Esophagus muscularis mucosa (tissue), 4 donors: ENCODE data around the gene MADD. TPM values are rescaled to one million over a fixed set of nuclear protein-coding genes. Genes with fewer than 3 reads are reported as not detected.

ENCODE experiments used
- DNase-seq: peaks from one replicate; pipeline ENCODE4 v3.0.0-alpha.2; 2017; ENCODE audit errors: extremely low spot score
- H3K27ac ChIP-seq, 4 donors: fragments of 200-600 bp; sonication (generic); replicated peaks in 1 of 4; 1 replicate in 3 of 4; 2 replicates in 1 of 4; pipeline ENCODE4 v1.5.1; 2016 to 2019; ENCODE audit warnings: mild to moderate bottlenecking in 1 of 4
- H3K27me3 ChIP-seq, 4 donors: fragments of 200-600 bp; sonication (generic); one replicate each; pipeline versions ENCODE4 v1.5.1 to v1.6.0; 2016 to 2019
- H3K36me3 ChIP-seq, 4 donors: fragments of 200-600 bp; sonication (generic); one replicate each; pipeline ENCODE4 v1.5.1; 2016 to 2019
- H3K4me1 ChIP-seq, 4 donors: fragments of 200-600 bp; sonication (generic); one replicate each; pipeline ENCODE4 v1.5.1; 2016 to 2019
- H3K4me3 ChIP-seq, 4 donors: fragments of 200-600 bp; sonication (generic); 1 replicate in 2 of 4; 2 replicates in 2 of 4; pipeline ENCODE4 v1.5.1; 2016 to 2019; ENCODE audit warnings: mild to moderate bottlenecking in 4 of 4, moderate library complexity in 1 of 4
- H3K9me3 ChIP-seq, 4 donors: fragments of 200-600 bp; sonication (generic); 1 replicate in 3 of 4; 2 replicates in 1 of 4; pipeline ENCODE4 v1.5.1; 2016 to 2019
- EP300 ChIP-seq: sonication (generic); formaldehyde crosslinking; IDR thresholded peaks from one replicate; pipeline ENCODE4 v1.6.1; 2017; ENCODE audit warnings: antibody characterized with exemption
- POLR2A ChIP-seq: fragments of 450-650 bp; IDR thresholded peaks from one replicate; pipeline ENCODE4 v1.6.1; 2017; ENCODE audit warnings: antibody characterized with exemption, moderate library complexity, mild to moderate bottlenecking, low read depth
- POLR2AphosphoS5 ChIP-seq, 2 donors: sonication (generic); formaldehyde crosslinking; IDR thresholded peaks; one replicate each; pipeline ENCODE4 v1.6.1; 2017; ENCODE audit warnings: antibody characterized with exemption in 2 of 2
- WGBS: methylation state at CpG from one replicate; pipeline ENCODE4 v1.1.5; 2018; 5-methylcytosine and 5-hydroxymethylcytosine counted together
- intact Hi-C: fragments of 100-400 bp; cut with DNase I; formaldehyde crosslinking; loops from one replicate; pipeline ENCODE4 v1.15.1; 2023
- total RNA-seq, 4 donors: library from RNA; depleted of rRNA; stranded (reverse); fragments of >200 nt; gene quantifications; one replicate each; pipeline versions ENCODE4 v1.1.0 to v1.2.1, GENCODE V29; 2016
- TF ChIP-seq, protein P1 (sequence below), 3 experiments: fragments of 200-600 bp in 2 of 3; fragments of 450-650 bp in 1 of 3; sonication (generic) in 2 of 3; IDR thresholded peaks; one replicate each; pipeline ENCODE4 v1.5.1; 2017 to 2019; ENCODE audit warnings: antibody characterized with exemption in 3 of 3, mild to moderate bottlenecking in 2 of 3, moderate library complexity in 1 of 3

MADD gene
- total RNA-seq, 4 donors from 2014 or later: 27.8 to 35.4 (median 32.7) TPM

DNA sequence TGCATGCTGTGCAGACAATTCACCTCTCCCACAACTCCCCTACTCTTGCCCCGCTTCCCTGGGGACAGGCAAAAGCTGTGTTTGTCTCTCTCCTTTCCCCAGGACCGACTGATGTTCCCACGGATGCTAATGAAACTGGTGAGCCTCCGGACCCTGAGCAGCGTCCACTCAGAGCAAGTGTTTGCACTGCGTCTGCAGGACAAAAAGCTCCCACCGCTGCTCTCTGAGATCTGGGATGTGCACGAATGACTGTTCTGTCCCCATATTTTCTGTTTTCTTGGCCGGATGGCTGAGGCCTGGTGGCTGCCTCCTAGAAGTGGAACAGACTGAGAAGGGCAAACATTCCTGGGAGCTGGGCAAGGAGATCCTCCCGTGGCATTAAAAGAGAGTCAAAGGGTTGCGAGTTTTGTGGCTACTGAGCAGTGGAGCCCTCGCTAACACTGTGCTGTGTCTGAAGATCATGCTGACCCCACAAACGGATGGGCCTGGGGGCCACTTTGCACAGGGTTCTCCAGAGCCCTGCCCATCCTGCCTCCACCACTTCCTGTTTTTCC is 1.4 kb upstream of the MADD start:
- TF ChIP-seq POLR2A: no peak
- TF ChIP-seq, protein P1, sequence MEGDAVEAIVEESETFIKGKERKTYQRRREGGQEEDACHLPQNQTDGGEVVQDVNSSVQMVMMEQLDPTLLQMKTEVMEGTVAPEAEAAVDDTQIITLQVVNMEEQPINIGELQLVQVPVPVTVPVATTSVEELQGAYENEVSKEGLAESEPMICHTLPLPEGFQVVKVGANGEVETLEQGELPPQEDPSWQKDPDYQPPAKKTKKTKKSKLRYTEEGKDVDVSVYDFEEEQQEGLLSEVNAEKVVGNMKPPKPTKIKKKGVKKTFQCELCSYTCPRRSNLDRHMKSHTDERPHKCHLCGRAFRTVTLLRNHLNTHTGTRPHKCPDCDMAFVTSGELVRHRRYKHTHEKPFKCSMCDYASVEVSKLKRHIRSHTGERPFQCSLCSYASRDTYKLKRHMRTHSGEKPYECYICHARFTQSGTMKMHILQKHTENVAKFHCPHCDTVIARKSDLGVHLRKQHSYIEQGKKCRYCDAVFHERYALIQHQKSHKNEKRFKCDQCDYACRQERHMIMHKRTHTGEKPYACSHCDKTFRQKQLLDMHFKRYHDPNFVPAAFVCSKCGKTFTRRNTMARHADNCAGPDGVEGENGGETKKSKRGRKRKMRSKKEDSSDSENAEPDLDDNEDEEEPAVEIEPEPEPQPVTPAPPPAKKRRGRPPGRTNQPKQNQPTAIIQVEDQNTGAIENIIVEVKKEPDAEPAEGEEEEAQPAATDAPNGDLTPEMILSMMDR (IDR thresholded peaks at IDR 0.05): no peak
- TF ChIP-seq EP300: no peak
- no peak for TF ChIP-seq POLR2AphosphoS5 (IDR thresholded peaks at IDR 0.05)
- Histone ChIP-seq H3K9me3 (no peaks in the 10 kb centered on the region), H3K36me3 (peaks cover 0 to 5% (median 2%) of the 10 kb centered on the region in 4 donors), H3K27ac (peak overlapping the region; percentile 90 to 98 (median 96)), H3K4me3 (peak overlapping the region; percentile 72 to 93 (median 81)), H3K4me1 (peaks cover 39 to 48% (median 46%) of the 10 kb centered on the region in 4 donors), H3K27me3 (no peaks in the 10 kb centered on the region)
- DNase-seq: no peak
- 63% methylated on average over 12 of the region's 13 CpGs for WGBS
- intact Hi-C loops: loop anchor here (5.0 kb wide), 1 partner anchor 91 kb away; the partner anchor contains the start of gene ARFGAP2

DNA sequence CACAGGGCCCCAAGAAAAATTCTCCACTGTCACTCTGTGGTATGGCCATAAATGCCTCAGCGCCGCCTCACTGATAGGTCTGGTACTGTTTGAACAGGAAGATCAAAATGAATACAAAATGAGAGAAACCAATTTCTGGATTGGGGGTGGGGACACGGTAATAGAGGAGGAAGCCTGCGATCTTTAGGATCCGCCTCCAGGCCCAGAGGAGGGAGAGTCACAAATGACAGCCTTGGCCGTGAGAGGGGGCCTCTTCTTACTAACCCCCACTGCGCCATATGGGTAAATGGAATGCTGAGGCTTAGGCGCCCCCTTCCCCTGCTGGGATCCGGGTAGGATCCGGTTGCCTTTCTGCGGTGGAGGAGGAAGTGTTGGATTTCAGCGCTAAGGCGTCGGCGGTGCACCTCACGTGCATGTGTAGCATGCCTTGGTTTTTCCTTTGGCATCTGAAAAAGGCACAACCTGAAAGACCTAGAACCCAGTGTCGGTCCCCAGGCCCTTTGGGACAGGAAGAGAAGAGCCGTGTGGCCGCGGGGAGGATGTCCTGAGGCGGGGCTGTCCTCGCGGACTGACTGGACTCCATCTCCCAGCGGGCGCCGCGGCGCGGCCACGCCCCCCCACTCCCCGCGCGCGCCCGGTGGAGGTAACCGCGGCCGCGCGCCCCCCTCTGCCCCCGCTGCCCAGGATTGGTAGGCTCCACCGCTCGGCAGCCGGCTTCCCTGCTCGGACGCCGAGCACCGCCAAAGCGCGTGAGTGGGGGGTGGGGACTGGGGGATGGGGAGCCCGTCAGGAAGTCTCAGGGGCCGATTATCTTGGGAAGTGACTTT is 718 bp upstream of the MADD start:
- DNase-seq: peak; percentile 95
- under 1% methylated on average over 35 of the region's 52 CpGs for WGBS
- TF ChIP-seq, protein P1 (IDR thresholded peaks at IDR 0.05): peak in 1 of 3 experiments; percentile 29
- peak; percentile 26 to 27 for TF ChIP-seq POLR2AphosphoS5 (IDR thresholded peaks at IDR 0.05)
- no peak for TF ChIP-seq POLR2A
- Histone ChIP-seq H3K27ac (peak overlapping the region; percentile 90 to 98 (median 96)), H3K4me3 (peak overlapping the region; percentile 72 to 93 (median 81)), H3K9me3 (no peaks in the 10 kb centered on the region), H3K27me3 (no peaks in the 10 kb centered on the region), H3K36me3 (peaks cover 0 to 4% (median 1%) of the 10 kb centered on the region in 4 donors), H3K4me1 (peaks cover 39 to 48% (median 46%) of the 10 kb centered on the region in 4 donors)
- intact Hi-C loops: loop anchor here (5.0 kb wide), 1 partner anchor 92 kb away; the partner anchor contains the start of gene ARFGAP2

DNA sequence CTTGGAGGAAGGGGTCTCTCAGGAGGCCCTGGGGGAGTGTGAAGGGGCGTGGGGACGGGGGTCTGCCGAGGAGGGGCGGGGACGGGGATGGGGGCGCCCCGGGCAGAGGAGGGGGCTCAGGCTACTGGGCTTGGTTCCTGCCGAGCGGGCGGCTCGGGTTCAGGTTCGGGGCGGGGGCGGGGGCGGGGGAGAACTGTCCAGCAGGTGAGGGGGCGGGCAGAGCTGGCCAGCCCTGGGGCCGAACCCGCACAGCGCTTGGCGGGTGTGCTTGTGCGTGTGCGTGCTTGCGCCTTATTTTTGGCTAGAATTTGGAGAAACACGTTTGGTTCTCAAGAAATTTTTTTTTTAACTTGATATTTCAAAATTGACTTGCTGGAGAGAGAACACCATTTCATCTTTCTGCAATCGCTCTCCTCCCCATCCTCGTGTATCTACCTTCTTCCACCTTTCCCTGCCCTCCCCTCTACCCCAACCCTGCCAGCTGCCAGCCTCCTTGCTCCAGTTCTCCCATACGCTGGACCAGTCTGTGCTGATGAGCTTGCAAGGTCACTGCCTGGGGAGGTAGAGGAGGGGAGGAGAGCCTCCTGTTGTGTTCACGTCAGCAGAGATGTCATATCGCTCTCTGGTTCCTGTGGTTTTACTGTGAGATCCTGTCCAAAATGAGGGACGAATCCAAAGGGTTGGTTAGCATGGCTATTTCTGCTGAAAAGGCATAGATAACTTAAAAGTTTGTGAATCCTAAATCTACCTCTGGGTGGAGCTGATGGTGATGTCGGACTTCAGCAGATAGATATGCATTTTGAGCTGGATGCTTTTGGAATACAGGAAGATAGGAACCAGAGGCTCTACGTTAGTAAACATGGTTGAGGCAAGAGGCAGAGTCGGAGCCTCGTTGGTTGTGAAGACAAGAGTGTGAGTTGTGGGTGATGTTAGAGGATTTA is 668 bp downstream of the MADD start:
- peaks cover 34 to 45% (median 42%) of the 10 kb centered on the region in 4 donors for H3K4me1 ChIP-seq
- intact Hi-C loops: loop anchor here (10.0 kb wide), 1 partner anchor 84 kb away; the partner anchor contains the start of gene MYBPC3
- no peak for DNase-seq
- 1% methylated on average over 14 of the region's 34 CpGs for WGBS
- H3K27me3 ChIP-seq: no peaks in the 10 kb centered on the region
- H3K36me3 ChIP-seq: peaks cover 12 to 18% (median 14%) of the 10 kb centered on the region in 4 donors
- peak in 1 of 2 donors; percentile 20 for TF ChIP-seq POLR2AphosphoS5 (IDR thresholded peaks at IDR 0.05)
- no peak for TF ChIP-seq EP300
- no peak for TF ChIP-seq POLR2A
- H3K4me3 ChIP-seq: peak overlapping the region; percentile 72 to 93 (median 81)
- H3K27ac ChIP-seq: peak overlapping the region; percentile 90 to 98 (median 96)
- H3K9me3 ChIP-seq: no peaks in the 10 kb centered on the region

DNA sequence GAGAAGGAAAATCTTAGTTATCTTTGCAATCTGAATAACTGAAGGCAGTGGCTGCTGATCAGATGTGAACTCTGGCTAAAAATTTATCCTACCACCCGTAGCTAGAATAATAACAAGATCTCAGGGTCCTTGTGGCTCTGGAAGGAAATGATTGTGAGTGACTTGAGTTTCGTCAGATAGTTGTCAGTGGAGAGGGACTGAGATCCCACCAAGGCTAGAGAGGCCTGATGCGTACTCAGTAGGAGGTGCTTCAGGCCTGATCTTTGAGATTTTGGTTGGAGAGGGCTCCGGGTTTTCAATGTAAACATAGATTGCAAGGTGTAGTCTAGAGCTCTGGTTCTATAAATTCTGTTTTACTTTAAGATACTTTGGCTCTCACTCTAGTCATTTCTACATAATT is 1.4 kb downstream of the MADD start:
- intact Hi-C loops: loop anchor here (10.0 kb wide), 1 partner anchor 83 kb away; the partner anchor contains the start of gene MYBPC3
- 39% methylated on average over 4 of the region's 4 CpGs for WGBS

More for the DNA sequence above, 1.4 kb downstream of the MADD start:
- H3K27ac ChIP-seq: peak overlapping the region; percentile 90 to 98 (median 96)
- no peaks in the 10 kb centered on the region for H3K27me3 ChIP-seq
- peaks cover 19 to 25% (median 22%) of the 10 kb centered on the region in 4 donors for H3K36me3 ChIP-seq
- peak overlapping the region in 3 of 4 donors; percentile 72 to 87 (median 75) for H3K4me3 ChIP-seq
- H3K4me1 ChIP-seq: peaks cover 34 to 45% (median 41%) of the 10 kb centered on the region in 4 donors
- no peak for TF ChIP-seq POLR2AphosphoS5 (IDR thresholded peaks at IDR 0.05)
- TF ChIP-seq EP300: no peak
- TF ChIP-seq, protein P1 (IDR thresholded peaks at IDR 0.05): no peak
- TF ChIP-seq POLR2A: no peak
- no peak for DNase-seq
- no peaks in the 10 kb centered on the region for H3K9me3 ChIP-seq
